ENCODE results near the gene DPH7.

Gene DPH7

DNA sequence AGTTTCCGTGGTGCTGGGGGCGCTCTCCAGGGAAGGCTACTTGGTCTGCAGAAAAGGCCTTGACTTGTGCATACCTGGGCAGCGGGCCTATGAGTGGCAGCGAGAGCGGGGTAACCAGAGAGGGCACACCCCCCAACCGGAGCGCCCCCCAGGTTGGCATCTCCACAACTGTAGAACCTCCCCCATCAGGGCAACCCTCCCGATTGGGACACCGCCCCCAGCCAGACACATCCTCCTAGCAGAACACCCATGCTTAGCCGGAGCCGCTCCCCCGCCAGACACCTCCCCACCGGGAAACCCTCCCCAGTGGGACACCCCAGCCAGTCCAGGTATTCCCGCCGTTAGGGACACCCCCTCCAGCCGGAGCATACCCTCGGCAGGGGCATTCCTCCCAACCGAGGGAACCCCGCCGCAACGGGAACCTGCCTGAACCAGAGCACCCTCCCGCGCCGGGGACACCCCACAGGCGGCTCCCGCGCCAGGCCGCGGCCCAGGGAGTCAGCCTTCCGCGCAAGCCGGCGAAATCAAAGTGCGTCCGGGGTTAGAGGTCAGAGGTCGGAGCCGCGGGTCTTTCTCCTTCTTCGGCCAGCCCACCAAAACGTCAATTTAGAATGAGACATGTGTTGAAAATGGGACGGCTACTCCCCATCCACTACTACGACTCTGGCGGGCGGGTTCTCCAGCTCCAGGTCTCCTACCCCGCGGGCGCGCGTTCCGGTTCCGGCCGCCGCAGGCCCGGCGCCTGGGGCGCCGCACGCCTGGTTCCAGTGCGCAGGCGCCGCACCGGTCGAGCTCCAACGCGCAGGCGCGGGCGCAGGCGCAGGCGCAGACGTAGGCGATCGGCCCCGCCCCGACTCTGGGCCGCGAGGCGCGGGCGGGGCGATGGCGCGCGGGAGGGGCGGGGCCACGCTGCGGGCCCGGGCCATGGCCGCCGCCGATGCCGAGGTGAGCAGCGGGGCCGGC, 39.7 kb upstream of the DPH7 start, which contains the start of gene EHMT1:
Gene EHMT1, plus strand, starts transcription at position 901 of the 963 bp plus-strand sequence. Its CDS starts 24 bp downstream, at position 925.
- 0 out of 2 replicates have a peak, but pooled peaks have one; percentile 68 for TF ChIP-seq GLIS3 (CRISPR knock-in tag; IDR thresholded peaks at IDR 0.05)
- TF ChIP-seq RARB (CRISPR knock-in tag; IDR thresholded peaks at IDR 0.05) = no peak
- TF ChIP-seq ZNF8 (CRISPR knock-in tag; IDR thresholded peaks at IDR 0.05) = no peak
- no peak for TF ChIP-seq ESRRG (CRISPR knock-in tag; IDR thresholded peaks at IDR 0.05)
- no peak for TF ChIP-seq BACH2 (CRISPR knock-in tag; IDR thresholded peaks at IDR 0.05; ENCODE audit: borderline replicate concordance)
- ATAC-seq = peak; percentile 75

DNA sequence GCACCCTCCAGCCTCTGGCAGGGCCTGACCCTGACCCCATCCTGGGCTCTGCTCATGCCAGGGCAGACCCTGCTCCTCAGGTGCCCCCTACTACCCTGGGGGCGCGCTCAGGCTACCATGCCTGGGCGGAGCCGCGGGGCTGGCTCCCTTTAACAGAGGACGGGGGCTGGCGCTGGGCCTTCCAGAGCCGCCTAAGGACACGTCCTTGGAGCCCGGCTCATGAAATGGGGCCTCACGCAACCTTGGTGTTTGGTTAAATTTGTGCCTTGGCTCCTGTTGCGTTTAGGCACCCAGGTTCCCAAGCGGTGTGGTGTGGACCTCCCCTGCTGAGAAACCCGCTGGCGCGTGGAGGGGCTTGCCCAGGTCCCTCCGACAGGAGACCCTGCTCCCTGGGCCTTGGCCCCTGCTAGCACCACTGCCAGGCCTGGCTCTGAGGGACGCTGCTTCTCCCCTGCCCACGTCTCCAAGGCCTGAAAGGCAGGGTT, 36.7 kb upstream of the DPH7 start:
- TF ChIP-seq OSR1 (CRISPR knock-in tag; IDR thresholded peaks at IDR 0.05) (no peak), RARB (CRISPR knock-in tag; IDR thresholded peaks at IDR 0.05) (no peak), TCF4 (CRISPR knock-in tag; IDR thresholded peaks at IDR 0.05; ENCODE audit: borderline replicate concordance) (no peak), GLIS3 (CRISPR knock-in tag; IDR thresholded peaks at IDR 0.05) (no peak), ARNTL (CRISPR knock-in tag; IDR thresholded peaks at IDR 0.05; ENCODE audit: borderline replicate concordance, low read depth) (no peak), ISL1 (CRISPR knock-in tag; IDR thresholded peaks at IDR 0.05) (no peak), ZNF565 (CRISPR knock-in tag; conservative IDR thresholded peaks at IDR 0.05; ENCODE audit: low read depth) (no peak), PPARA (CRISPR knock-in tag; IDR thresholded peaks at IDR 0.05; ENCODE audit: borderline replicate concordance) (no peak), ESRRG (CRISPR knock-in tag; IDR thresholded peaks at IDR 0.05) (no peak), ZFP30 (CRISPR knock-in tag; IDR thresholded peaks at IDR 0.05) (no peak), SNAI2 (CRISPR knock-in tag; IDR thresholded peaks at IDR 0.05) (no peak), ZFP3 (CRISPR knock-in tag; IDR thresholded peaks at IDR 0.05) (no peak), TOX (CRISPR knock-in tag; IDR thresholded peaks at IDR 0.05; ENCODE audit: borderline replicate concordance) (no peak), CSDC2 (CRISPR knock-in tag; IDR thresholded peaks at IDR 0.05) (no peak), ZC3H10 (CRISPR knock-in tag; IDR thresholded peaks at IDR 0.05) (no peak)
- TF ChIP-seq, protein P1, sequence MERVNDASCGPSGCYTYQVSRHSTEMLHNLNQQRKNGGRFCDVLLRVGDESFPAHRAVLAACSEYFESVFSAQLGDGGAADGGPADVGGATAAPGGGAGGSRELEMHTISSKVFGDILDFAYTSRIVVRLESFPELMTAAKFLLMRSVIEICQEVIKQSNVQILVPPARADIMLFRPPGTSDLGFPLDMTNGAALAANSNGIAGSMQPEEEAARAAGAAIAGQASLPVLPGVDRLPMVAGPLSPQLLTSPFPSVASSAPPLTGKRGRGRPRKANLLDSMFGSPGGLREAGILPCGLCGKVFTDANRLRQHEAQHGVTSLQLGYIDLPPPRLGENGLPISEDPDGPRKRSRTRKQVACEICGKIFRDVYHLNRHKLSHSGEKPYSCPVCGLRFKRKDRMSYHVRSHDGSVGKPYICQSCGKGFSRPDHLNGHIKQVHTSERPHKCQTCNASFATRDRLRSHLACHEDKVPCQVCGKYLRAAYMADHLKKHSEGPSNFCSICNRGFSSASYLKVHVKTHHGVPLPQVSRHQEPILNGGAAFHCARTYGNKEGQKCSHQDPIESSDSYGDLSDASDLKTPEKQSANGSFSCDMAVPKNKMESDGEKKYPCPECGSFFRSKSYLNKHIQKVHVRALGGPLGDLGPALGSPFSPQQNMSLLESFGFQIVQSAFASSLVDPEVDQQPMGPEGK (CRISPR knock-in tag; IDR thresholded peaks at IDR 0.05; ENCODE audit: borderline replicate concordance) = no peak
- TF ChIP-seq, protein P2, sequence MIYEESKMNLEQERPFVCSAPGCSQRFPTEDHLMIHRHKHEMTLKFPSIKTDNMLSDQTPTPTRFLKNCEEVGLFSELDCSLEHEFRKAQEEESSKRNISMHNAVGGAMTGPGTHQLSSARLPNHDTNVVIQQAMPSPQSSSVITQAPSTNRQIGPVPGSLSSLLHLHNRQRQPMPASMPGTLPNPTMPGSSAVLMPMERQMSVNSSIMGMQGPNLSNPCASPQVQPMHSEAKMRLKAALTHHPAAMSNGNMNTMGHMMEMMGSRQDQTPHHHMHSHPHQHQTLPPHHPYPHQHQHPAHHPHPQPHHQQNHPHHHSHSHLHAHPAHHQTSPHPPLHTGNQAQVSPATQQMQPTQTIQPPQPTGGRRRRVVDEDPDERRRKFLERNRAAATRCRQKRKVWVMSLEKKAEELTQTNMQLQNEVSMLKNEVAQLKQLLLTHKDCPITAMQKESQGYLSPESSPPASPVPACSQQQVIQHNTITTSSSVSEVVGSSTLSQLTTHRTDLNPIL (CRISPR knock-in tag; IDR thresholded peaks at IDR 0.05; ENCODE audit: low read depth) = no peak
- TF ChIP-seq, protein P3, sequence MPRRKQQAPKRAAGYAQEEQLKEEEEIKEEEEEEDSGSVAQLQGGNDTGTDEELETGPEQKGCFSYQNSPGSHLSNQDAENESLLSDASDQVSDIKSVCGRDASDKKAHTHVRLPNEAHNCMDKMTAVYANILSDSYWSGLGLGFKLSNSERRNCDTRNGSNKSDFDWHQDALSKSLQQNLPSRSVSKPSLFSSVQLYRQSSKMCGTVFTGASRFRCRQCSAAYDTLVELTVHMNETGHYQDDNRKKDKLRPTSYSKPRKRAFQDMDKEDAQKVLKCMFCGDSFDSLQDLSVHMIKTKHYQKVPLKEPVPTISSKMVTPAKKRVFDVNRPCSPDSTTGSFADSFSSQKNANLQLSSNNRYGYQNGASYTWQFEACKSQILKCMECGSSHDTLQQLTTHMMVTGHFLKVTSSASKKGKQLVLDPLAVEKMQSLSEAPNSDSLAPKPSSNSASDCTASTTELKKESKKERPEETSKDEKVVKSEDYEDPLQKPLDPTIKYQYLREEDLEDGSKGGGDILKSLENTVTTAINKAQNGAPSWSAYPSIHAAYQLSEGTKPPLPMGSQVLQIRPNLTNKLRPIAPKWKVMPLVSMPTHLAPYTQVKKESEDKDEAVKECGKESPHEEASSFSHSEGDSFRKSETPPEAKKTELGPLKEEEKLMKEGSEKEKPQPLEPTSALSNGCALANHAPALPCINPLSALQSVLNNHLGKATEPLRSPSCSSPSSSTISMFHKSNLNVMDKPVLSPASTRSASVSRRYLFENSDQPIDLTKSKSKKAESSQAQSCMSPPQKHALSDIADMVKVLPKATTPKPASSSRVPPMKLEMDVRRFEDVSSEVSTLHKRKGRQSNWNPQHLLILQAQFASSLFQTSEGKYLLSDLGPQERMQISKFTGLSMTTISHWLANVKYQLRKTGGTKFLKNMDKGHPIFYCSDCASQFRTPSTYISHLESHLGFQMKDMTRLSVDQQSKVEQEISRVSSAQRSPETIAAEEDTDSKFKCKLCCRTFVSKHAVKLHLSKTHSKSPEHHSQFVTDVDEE (CRISPR knock-in tag; IDR thresholded peaks at IDR 0.05) = no peak
- ATAC-seq = no peak

DNA sequence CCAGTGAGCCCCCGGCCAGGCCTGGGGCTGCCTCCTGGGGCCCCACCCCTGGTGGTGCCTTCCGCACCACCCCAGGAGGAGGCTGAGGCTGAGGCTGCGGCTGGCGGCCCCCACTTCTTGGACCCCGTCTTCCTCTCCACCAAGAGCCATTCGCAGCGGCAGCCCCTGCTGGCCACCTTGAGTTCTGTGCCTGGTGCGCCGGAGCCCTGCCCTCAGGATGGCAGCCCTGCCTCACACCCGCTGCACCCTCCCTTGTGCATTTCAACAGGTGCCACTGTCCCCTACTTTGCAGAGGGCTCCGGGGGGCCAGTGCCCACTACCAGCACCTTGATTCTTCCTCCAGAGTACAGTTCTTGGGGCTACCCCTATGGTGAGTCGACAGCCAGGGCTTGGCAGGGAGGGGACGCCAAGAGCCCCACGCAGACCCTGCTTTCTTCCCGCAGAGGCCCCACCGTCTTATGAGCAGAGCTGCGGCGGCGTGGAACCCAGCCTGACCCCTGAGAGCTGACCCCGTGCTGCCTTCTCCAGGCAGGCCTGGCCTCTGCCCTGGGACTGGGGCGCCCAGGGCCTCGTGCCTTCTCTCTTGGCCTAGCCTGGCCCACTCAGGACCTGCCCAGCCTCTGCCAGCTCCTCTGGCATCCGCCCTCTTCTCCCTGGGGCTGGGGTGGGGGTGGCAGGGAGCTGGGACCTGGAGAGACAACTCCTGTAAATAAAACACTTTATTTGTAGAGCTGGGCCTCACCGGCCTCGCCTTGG, 36.1 kb upstream of the DPH7 start:
- ATAC-seq = no peak
- no peak for TF ChIP-seq ZFP30 (CRISPR knock-in tag; IDR thresholded peaks at IDR 0.05)
- no peak for TF ChIP-seq OSR1 (CRISPR knock-in tag; IDR thresholded peaks at IDR 0.05)
- TF ChIP-seq SNAI2 (CRISPR knock-in tag; IDR thresholded peaks at IDR 0.05) = no peak
- no peak for TF ChIP-seq CSDC2 (CRISPR knock-in tag; IDR thresholded peaks at IDR 0.05)
- TF ChIP-seq, protein P2 (CRISPR knock-in tag; IDR thresholded peaks at IDR 0.05; ENCODE audit: low read depth) = no peak
- TF ChIP-seq, protein P1 (CRISPR knock-in tag; IDR thresholded peaks at IDR 0.05; ENCODE audit: borderline replicate concordance) = no peak
- TF ChIP-seq GLIS3 (CRISPR knock-in tag; IDR thresholded peaks at IDR 0.05) = no peak
- TF ChIP-seq ISL1 (CRISPR knock-in tag; IDR thresholded peaks at IDR 0.05) = no peak
- TF ChIP-seq ZC3H10 (CRISPR knock-in tag; IDR thresholded peaks at IDR 0.05) = no peak
- no peak for TF ChIP-seq TOX (CRISPR knock-in tag; IDR thresholded peaks at IDR 0.05; ENCODE audit: borderline replicate concordance)
- TF ChIP-seq BACH2 (CRISPR knock-in tag; IDR thresholded peaks at IDR 0.05; ENCODE audit: borderline replicate concordance) = no peak
- TF ChIP-seq ZNF8 (CRISPR knock-in tag; IDR thresholded peaks at IDR 0.05) = no peak
- TF ChIP-seq RARB (CRISPR knock-in tag; IDR thresholded peaks at IDR 0.05) = no peak
- TF ChIP-seq, protein P4, sequence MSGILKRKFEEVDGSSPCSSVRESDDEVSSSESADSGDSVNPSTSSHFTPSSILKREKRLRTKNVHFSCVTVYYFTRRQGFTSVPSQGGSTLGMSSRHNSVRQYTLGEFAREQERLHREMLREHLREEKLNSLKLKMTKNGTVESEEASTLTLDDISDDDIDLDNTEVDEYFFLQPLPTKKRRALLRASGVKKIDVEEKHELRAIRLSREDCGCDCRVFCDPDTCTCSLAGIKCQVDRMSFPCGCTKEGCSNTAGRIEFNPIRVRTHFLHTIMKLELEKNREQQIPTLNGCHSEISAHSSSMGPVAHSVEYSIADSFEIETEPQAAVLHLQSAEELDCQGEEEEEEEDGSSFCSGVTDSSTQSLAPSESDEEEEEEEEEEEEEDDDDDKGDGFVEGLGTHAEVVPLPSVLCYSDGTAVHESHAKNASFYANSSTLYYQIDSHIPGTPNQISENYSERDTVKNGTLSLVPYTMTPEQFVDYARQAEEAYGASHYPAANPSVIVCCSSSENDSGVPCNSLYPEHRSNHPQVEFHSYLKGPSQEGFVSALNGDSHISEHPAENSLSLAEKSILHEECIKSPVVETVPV (CRISPR knock-in tag; IDR thresholded peaks at IDR 0.05) = no peak
